PC-3 (cell line): ENCODE measurements around the gene ATP13A4. TPM values are rescaled to one million over a fixed set of nuclear protein-coding genes. Genes with fewer than 3 reads are reported as not detected.

Source experiments
- ATAC-seq: fragments of 200-7000 bp; cut with Tn5 transposase; 2 replicates; pipeline ENCODE4 v1.9.1; 2020; ENCODE audit warnings: mild to moderate bottlenecking, moderate library complexity
- BruUV-seq: library from RNA; stranded (reverse); fragments of 400-500 nt; replicated peaks from 2 replicates; lab custom pipeline; 2021; lab: Mats Ljungman, UMichigan
- CTCF ChIA-PET: fragments of 300-600 bp; sonication (Branson Sonifier 250); formaldehyde crosslinking; loops from one replicate; lab custom pipeline; 2022; ENCODE audit warnings: antibody characterized with exemption; lab: Charles Lee
- POLR2A ChIA-PET: fragments of 300-600 bp; sonication (Branson Sonifier 250); formaldehyde crosslinking; loops from one replicate; lab custom pipeline; 2022; ENCODE audit warnings: antibody characterized with exemption; ENCODE audit not compliant: unreplicated experiment; lab: Charles Lee
- DNase-seq: peaks from one replicate; pipeline ENCODE4 v3.0.0-alpha.2; 2015
- H2AFZ ChIP-seq: fragments of 300-600 bp; sonication (generic); 2 replicates; pipeline ENCODE4 v1.6.0; 2016; ENCODE audit warnings: antibody characterized with exemption, low read length
- H3F3A ChIP-seq: fragments of 300-600 bp; sonication (generic); one replicate; pipeline ENCODE4 v1.6.0; 2017; ENCODE audit warnings: antibody characterized with exemption, low read length, control low read depth, mild to moderate bottlenecking; ENCODE audit not compliant: unreplicated experiment
- H3K27ac ChIP-seq: fragments of 300-600 bp; sonication (generic); 2 replicates; pipeline ENCODE4 v1.5.1; 2016; ENCODE audit warnings: mild to moderate bottlenecking, low read length
- H3K27me3 ChIP-seq: fragments of 300-600 bp; sonication (generic); 2 replicates; pipeline ENCODE4 v1.6.1; 2016; ENCODE audit warnings: low read length, mixed read lengths
- H3K36me3 ChIP-seq: fragments of 300-600 bp; sonication (generic); 2 replicates; pipeline ENCODE4 v1.6.1; 2016; ENCODE audit warnings: low read depth, mixed run types, low read length, mixed read lengths
- H3K4me1 ChIP-seq: fragments of 300-600 bp; sonication (generic); 2 replicates; pipeline ENCODE4 v1.5.1; 2016; ENCODE audit warnings: low read length; ENCODE audit not compliant: insufficient read depth
- H3K4me2 ChIP-seq: fragments of 300-600 bp; sonication (generic); 2 replicates; pipeline ENCODE4 v1.6.0; 2016; ENCODE audit warnings: low read length
- H3K4me3 ChIP-seq: fragments of 300-600 bp; sonication (generic); 2 replicates; pipeline ENCODE4 v1.5.1; 2016; ENCODE audit warnings: mild to moderate bottlenecking, low read length, mixed read lengths
- H3K79me2 ChIP-seq: fragments of 300-600 bp; sonication (generic); 2 replicates; pipeline ENCODE4 v1.6.1; 2017; ENCODE audit warnings: low read length, mixed read lengths
- H3K9ac ChIP-seq: fragments of 300-600 bp; sonication (generic); 2 replicates; pipeline ENCODE4 v1.6.0; 2016; ENCODE audit warnings: mild to moderate bottlenecking, low read length
- H3K9me2 ChIP-seq: fragments of 300-600 bp; sonication (generic); replicated peaks from 2 replicates; pipeline ENCODE4 v1.6.1; 2016; ENCODE audit warnings: mixed run types, low read length, mixed read lengths
- H3K9me3 ChIP-seq: fragments of 300-600 bp; sonication (generic); 2 replicates; pipeline ENCODE4 v1.6.1; 2016; ENCODE audit warnings: low read length, mixed read lengths
- H4K20me1 ChIP-seq: fragments of 300-600 bp; sonication (generic); 2 replicates; pipeline ENCODE4 v1.6.1; 2016; ENCODE audit warnings: low read length, mixed read lengths
- CTCF ChIP-seq: fragments of 300-600 bp; sonication (generic); conservative IDR thresholded peaks from 2 replicates; pipeline ENCODE4 v1.5.1; 2017; ENCODE audit warnings: antibody characterized with exemption, low read depth, mild to moderate bottlenecking, low read length
- EZH2 ChIP-seq: fragments of 300-600 bp; sonication (generic); IDR thresholded peaks from one replicate; pipeline ENCODE4 v1.6.1; 2017; ENCODE audit warnings: antibody characterized with exemption, mild to moderate bottlenecking, low read length; ENCODE audit not compliant: unreplicated experiment
- EZH2phosphoT487 ChIP-seq: fragments of 300-600 bp; sonication (generic); IDR thresholded peaks from 2 replicates; pipeline ENCODE4 v1.6.1; 2018; ENCODE audit warnings: mild to moderate bottlenecking, antibody characterized with exemption, low read length, borderline replicate concordance
- intact Hi-C: fragments of 100-400 bp; cut with micrococcal nuclease; formaldehyde crosslinking; loops from 2 replicates; pipeline ENCODE4 v1.9.0; 2023
- total RNA-seq: library from RNA; depleted of rRNA; stranded (reverse); fragments of >200 nt; gene quantifications from 2 replicates; pipeline ENCODE4 v1.2.3, GENCODE V29; 2014

ATP13A4 gene
- total RNA-seq, 1 experiment from 2014 or later: not detected

DNA sequence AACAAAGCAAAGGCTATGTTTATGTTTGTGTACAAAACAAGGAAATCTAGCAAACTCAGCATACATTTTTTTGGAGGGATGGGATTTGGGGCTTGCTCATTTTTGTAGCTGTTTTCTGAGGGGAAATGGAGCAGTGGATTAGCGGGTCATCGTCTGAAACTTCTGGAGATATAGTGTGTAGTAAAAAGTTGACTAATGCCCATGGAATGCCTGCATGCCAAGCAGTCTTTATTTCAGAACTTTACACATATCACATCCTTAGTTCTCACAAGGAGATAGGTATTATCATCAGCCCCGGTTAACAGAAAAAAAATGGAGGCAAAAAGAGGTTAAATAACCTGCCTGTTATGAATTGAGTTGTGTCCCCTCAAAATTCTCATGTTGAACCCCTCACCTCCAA, 47.1 kb downstream of the ATP13A4 start:
- H3F3A ChIP-seq: no peaks in the 10 kb centered on the region
- no peak overlapping the region for H3K9ac ChIP-seq
- ATAC-seq (no peak), DNase-seq (no peak)
- H3K27me3 ChIP-seq: peaks cover 81% of the 10 kb centered on the region
- H3K4me1 ChIP-seq: no peaks in the 10 kb centered on the region
- H3K36me3 ChIP-seq: no peaks in the 10 kb centered on the region
- TF ChIP-seq CTCF (no peak), EZH2phosphoT487 (no peak), EZH2 (no peak)
- H3K4me2 ChIP-seq: no peak overlapping the region
- H4K20me1 ChIP-seq: no peaks in the 10 kb centered on the region
- H2AFZ ChIP-seq: no peak overlapping the region
- H3K79me2 ChIP-seq: no peaks in the 10 kb centered on the region
- POLR2A ChIA-PET: no interaction called here
- intact Hi-C loops: no loop called here
- BruUV-seq: no TSS peak
- H3K27ac ChIP-seq: no peak overlapping the region
- no peaks in the 10 kb centered on the region for H3K9me2 ChIP-seq
- CTCF ChIA-PET: no interaction called here
- no peak overlapping the region for H3K4me3 ChIP-seq
- H3K9me3 ChIP-seq: no peaks in the 10 kb centered on the region

GRCh38 chr3:193506921-193507320, 47.8 kb downstream of the ATP13A4 start:
- no peaks in the 10 kb centered on the region for H3K79me2 ChIP-seq
- H3K9me3 ChIP-seq: no peaks in the 10 kb centered on the region
- H3K9ac ChIP-seq: no peak overlapping the region
- TF ChIP-seq EZH2 (no peak), CTCF (no peak), EZH2phosphoT487 (no peak)
- peaks cover 79% of the 10 kb centered on the region for H3K27me3 ChIP-seq
- ATAC-seq (no peak), DNase-seq (no peak)
- BruUV-seq: no TSS peak
- no peaks in the 10 kb centered on the region for H3K36me3 ChIP-seq
- no peaks in the 10 kb centered on the region for H3F3A ChIP-seq
- H3K4me3 ChIP-seq: no peak overlapping the region
- no peaks in the 10 kb centered on the region for H3K9me2 ChIP-seq
- no peak overlapping the region for H3K4me2 ChIP-seq
- no peak overlapping the region for H3K27ac ChIP-seq
- H3K4me1 ChIP-seq: no peaks in the 10 kb centered on the region
- ChIA-PET POLR2A (no interaction called here), CTCF (no interaction called here)
- intact Hi-C loops: no loop called here
- H2AFZ ChIP-seq: no peak overlapping the region
- H4K20me1 ChIP-seq: no peaks in the 10 kb centered on the region

GRCh38 chr3:193502871-193503270, 51.8 kb downstream of the ATP13A4 start:
- POLR2A ChIA-PET: no interaction called here

More at GRCh38 chr3:193502871-193503270, 51.8 kb downstream of the ATP13A4 start:
- Histone ChIP-seq H3K9ac (no peak overlapping the region), H3K36me3 (no peaks in the 10 kb centered on the region), H4K20me1 (no peaks in the 10 kb centered on the region), H3K27ac (no peak overlapping the region), H3K4me2 (no peak overlapping the region), H3K4me1 (no peaks in the 10 kb centered on the region), H3K9me2 (no peaks in the 10 kb centered on the region), H3K27me3 (peaks cover 76% of the 10 kb centered on the region), H3F3A (no peaks in the 10 kb centered on the region), H3K9me3 (no peaks in the 10 kb centered on the region), H3K79me2 (no peaks in the 10 kb centered on the region), H2AFZ (no peak overlapping the region), H3K4me3 (no peak overlapping the region)
- no TSS peak for BruUV-seq
- TF ChIP-seq CTCF (no peak), EZH2 (no peak), EZH2phosphoT487 (no peak)
- no peak for DNase-seq
- no peak for ATAC-seq
- CTCF ChIA-PET: no interaction called here
- intact Hi-C loops: no loop called here
